ENCODE results near the gene GSN.

DNA sequence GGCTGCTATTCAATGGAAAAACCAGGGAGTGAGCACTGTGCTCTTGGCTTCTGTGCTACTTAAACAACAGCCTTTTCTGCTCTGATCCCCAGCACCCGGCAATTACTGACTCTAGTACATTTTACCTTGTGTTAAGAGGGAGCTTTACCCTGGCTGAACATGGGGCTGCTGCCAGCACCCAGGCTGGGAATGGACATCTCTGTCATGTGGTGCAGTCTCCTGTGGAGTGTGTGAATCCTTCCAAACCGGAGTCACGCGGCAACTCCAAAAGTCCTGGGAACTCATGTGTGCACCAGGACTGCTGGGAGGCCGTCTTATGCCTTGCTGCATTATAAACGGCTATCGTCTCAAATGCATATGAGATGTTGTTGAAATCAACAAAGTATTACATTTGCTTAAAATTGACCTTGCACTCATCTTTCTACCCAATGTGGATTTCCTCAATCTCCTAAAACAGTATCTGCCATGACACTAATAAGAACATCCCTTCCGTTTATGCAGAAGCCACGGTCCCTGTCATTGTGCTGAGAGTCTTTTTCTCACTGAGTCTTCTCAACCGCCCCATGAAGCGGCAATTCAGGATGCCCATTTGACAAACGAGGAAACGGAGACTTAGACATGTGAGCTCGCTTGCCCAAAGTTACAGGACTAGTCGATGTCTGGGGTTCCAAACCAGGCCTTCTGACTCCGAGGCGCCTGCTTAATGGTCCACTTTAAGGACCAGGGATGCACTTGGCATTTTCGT lies 884 bp upstream of the GSN start:
- TF ChIP-seq EZH2phosphoT487 (IDR thresholded peaks at IDR 0.05; ENCODE audit: borderline replicate concordance) = no peak
- TF ChIP-seq, protein P1, sequence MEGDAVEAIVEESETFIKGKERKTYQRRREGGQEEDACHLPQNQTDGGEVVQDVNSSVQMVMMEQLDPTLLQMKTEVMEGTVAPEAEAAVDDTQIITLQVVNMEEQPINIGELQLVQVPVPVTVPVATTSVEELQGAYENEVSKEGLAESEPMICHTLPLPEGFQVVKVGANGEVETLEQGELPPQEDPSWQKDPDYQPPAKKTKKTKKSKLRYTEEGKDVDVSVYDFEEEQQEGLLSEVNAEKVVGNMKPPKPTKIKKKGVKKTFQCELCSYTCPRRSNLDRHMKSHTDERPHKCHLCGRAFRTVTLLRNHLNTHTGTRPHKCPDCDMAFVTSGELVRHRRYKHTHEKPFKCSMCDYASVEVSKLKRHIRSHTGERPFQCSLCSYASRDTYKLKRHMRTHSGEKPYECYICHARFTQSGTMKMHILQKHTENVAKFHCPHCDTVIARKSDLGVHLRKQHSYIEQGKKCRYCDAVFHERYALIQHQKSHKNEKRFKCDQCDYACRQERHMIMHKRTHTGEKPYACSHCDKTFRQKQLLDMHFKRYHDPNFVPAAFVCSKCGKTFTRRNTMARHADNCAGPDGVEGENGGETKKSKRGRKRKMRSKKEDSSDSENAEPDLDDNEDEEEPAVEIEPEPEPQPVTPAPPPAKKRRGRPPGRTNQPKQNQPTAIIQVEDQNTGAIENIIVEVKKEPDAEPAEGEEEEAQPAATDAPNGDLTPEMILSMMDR (conservative IDR thresholded peaks at IDR 0.05; ENCODE audit: low read length) = no peak
